ENCODE data around the gene EDN2.

DNA sequence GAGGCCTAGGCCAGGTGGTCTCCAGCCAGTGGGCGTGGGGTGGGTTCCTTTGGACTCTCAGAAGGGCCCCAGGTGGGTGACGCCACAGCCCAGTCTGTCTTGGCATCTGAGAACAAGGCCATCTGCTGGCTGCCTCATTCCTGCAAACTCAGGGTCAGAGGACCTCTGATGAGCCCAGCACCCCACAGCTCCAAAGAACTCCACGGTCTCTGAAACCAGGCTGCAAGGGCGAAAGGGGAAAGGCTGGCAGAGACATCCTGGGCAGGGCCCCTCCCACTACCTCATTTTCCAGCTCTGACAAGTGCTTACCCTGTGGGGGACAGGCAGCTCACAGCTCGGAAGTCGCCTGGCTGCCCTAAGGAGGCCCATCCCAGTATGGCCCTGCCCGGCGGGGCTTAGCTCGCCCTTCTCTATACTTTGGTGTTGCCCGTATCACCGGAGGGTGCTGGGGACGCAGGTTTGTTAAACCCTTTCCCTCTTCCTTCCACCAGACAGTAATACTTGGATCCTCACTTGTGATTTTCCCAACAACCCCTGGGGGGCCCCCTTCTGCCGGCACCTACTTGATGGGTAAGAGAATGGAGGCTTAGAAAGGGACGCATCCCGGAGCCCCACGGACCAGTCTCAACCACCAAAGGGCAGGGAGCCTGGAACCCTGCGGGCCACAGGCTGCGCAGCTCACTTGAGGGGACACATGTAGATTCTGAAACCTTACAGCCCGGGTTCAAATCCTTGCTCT, 10.9 kb upstream of the EDN2 start:
- TF ChIP-seq, protein P1, sequence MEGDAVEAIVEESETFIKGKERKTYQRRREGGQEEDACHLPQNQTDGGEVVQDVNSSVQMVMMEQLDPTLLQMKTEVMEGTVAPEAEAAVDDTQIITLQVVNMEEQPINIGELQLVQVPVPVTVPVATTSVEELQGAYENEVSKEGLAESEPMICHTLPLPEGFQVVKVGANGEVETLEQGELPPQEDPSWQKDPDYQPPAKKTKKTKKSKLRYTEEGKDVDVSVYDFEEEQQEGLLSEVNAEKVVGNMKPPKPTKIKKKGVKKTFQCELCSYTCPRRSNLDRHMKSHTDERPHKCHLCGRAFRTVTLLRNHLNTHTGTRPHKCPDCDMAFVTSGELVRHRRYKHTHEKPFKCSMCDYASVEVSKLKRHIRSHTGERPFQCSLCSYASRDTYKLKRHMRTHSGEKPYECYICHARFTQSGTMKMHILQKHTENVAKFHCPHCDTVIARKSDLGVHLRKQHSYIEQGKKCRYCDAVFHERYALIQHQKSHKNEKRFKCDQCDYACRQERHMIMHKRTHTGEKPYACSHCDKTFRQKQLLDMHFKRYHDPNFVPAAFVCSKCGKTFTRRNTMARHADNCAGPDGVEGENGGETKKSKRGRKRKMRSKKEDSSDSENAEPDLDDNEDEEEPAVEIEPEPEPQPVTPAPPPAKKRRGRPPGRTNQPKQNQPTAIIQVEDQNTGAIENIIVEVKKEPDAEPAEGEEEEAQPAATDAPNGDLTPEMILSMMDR (IDR thresholded peaks at IDR 0.05): peak in 5 of 12 donors; percentile 6 to 40 (median 29)
- TF ChIP-seq POLR2A (IDR thresholded peaks at IDR 0.05): no peak
